NCI-H1436 (cell line): ENCODE data around the gene RESP18.
"Not testable (repeated sequence)": the region's sequence is repeated elsewhere in the genome, so short reads cannot be mapped to it uniquely, and the experiment has no call there.

Source experiments
- DNase-seq: peaks from one replicate; lab custom pipeline; 2025; lab: John Stamatoyannopoulos, UW

RESP18 gene

GRCh38 chr2:219291394-219291793, 41.1 kb downstream of the RESP18 start:
- no peak for DNase-seq

- no peak for DNase-seq
Observed at GRCh38 chr2:219290381-219291171, 42.0 kb downstream of the RESP18 start.

DNA sequence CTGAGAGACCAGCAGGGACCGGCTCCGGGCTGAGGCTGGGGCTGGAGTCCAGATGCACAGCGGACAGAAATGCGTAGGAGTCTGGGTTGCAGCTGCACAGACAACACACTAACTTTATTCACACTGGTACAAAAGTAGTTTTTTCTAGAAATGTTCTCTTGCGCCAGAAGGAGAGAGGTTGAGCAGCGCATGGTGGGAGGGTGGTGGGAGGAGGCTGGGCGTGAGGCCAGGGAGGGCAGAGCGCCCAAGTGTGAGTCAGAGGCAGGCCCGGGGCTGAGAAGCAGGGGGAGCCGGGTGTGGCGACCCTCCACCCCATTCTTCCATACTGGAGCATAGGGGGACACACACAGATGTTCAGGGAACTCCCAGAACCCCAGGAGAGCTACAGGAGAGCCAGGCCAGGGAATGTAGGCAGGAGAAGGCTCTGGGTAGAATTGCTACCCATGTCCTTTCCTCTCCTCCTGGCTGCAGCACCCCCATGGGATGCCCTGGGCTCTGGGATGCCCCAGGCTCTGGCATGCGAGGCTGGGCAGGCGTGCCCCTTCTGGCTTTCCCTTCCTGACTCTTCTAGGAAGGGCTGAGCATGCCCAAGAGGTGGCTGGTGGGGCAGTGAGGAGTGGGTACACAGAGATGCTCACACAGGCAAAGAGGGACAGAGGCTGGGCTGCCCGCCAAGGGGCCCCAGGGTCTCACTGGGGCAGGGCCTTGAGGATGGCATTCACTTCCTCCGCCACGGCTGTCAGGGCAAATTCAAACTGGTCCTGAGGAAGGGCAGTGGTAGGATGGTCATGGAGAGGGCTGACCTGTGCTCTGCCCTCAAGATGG, 42.8 kb downstream of the RESP18 start:
- no peak for DNase-seq

DNA sequence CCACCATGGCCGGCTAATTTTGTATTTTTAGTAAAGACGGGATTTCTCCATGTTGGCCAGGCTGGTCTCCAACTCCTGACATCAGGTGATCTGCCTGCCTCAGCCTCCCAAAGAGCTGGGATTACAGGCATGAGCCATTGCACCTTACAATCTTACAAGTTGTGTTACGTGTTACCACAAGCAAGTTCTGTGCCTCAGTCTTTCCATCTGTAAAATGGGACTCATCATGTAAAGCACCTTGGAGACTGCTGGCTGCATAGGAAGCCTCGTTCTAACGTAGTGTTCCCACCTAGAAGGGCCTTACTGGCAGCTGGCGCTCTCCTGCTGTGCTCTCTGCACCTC, 43.4 kb downstream of the RESP18 start:
- no peak for DNase-seq

- DNase-seq, result no peak
Observed at GRCh38 chr2:219287580-219288265, 44.8 kb downstream of the RESP18 start.

DNA sequence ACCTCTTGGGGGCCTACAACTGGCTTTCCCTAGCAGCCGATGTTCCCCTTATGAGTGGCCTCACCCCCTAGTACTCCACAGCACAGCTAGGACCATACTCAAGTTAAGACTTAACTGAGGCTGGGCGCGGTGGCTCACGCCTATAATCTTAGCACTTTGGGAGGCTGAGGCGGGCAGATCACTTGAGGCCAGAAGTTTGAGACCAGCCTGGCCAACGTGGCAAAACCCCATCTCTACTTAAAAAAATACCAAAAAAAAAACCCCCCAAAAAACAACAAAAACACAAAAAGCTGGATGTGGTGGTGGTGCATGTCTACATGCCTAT, 45.5 kb downstream of the RESP18 start:
- not testable (repeated sequence) for DNase-seq

DNA sequence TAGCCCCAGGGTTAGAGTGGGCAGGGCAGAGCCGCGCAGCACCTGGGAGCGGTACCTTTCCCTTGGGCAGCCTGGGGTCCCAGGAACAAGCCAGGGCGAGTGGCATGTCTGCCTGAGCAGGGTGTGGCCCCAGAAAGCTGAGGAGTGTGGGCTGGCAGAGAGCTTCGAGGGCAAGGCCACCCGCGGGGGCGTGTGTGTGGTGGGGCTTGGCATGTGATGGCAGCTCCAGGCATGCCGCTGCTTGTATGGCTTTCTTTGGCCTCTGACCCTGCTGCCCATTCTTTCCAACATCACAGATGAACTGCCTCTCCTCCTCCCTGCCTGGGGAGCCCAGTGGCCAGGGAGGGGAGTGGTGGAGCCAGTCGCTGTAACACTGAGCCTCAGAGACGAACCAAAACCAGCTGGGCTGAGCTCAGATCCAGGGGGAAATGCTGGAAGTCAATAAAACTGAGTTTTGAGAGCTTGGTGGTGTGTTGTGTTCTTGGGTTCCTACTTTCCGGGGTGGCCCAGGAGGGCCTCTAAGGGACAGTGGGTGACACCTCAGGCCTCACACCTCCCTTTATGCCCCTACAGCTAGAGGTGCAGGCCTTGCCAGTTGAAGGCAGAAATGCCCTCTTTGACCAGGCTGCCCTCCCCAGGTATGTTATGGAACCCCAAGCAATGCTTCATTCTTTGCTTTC, 46.0 kb downstream of the RESP18 start:
- no peak for DNase-seq

- DNase-seq, result no peak
Observed at GRCh38 chr2:219285894-219286425, 46.6 kb downstream of the RESP18 start.

DNA sequence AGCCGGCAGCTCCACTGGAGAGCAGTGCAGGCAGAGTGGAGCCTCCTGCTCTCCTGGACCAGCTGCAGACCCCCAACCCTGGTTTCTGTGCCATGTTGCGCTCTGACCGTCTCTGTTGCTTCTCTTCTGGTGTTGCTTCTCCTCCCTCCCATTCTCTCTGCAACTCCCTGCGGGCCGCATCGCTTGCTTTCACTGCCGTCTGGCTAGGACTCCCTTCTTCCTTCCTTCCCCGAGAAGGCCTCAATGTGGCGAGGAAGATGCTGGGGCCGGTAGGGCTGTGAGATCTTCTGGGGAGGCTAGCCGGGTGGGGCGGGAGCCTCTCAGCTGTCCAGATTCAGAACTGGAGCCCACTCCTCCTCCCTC, 47.2 kb downstream of the RESP18 start:
- DNase-seq, result no peak

- DNase-seq, result no peak
Observed at GRCh38 chr2:219284501-219285372, 47.8 kb downstream of the RESP18 start.

DNA sequence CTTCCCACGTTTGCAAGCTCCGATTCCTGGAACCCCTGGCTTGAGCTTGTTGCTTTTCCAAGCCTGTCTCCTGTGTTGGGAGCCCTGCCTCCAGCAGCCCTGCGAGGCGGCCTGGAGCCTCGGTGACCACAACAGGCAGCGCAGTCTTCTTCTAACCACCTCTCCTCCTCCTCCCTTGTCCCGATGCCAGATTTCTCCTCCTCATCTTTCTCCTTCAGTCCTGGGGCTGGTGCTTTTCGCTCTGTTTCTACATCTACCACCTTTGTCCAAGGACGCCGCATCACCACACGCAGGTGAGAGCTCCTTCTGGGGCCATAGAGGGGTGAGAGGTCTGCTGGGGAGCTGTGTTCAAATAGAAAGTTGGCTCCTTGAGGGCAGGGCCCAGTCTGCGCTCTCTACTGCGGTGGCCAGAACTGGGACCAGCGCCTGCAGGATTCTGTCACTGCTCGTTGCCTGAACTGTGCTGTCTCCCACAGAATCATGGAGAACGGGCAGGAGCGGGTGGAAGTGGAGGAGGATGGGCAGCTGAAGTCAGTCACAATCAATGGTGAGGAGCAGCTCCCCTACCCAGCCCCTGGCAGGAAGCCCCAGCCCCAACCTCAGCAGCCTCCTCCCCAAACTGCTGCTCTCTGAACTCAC, 49.5 kb downstream of the RESP18 start:
- DNase-seq, result no peak

DNA sequence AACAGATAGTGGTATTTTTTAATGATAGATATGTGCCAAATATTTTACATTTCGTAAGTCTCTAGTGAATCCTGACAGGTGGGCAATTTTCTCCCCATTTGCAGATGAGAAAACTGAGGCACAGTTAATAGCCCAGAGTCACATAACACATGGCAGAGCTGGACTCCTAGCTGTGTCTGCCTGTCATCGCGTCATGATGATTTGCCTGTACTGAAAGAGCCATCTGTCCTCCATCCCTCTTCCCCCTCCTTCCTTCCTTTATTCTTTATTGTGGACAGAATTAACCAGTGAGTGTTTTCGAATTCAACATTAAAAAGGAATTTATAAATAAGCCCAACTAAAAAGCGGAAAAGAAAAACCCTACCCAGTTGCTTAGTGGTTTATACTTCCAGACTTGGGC, 50.2 kb downstream of the RESP18 start:
- DNase-seq, result no peak

DNA sequence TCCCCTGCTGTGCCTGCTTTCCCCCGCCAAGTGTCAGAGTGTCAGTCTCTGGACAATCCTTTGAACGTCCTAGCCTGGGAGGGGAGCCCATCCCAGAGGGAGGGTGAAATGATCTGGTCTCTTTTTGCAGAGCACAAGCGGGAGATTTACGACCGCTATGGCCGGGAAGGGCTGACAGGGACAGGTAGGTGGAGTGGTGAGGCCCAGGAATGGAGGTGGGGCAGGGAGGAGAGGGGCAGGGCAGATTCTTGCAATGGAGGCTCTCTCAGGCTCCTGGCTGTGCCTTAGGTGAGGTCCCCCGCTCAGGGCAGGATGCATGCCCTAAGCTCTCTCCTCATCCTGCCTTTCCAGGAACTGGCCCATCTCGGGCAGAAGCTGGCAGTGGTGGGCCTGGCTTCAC, 51.0 kb downstream of the RESP18 start:
- no peak for DNase-seq

- DNase-seq, result no peak
Observed at GRCh38 chr2:219280651-219281050, 51.9 kb downstream of the RESP18 start.

DNA sequence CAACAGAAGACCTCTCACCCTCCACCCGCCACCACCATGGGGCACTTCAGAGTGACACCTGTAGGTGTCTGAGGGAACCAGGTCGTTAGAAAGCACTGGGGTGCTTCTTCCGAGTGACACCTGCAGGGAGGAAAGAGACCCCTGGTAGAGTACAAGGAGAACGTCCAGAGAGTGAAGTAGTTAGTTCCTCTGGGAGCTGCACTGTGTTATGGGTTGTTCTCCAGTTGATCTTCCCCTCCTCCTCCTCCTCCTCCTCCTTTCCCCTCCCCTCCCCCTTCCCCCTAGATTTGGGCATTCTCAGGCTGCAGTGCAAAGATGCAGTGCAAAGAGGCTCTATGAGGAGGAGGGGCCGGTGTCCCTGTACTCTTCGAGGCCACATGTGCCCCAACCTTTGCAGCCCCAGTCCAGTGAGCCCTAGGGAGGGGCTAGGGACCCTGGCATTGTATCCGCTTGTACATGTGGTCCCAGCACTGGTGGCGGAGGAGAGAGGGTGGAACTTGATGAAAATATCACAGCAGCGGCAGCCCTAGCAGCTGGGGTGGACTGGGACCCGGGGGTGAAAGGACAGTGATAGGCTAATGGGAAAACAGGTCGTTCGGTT, 52.5 kb downstream of the RESP18 start:
- no peak for DNase-seq

DNA sequence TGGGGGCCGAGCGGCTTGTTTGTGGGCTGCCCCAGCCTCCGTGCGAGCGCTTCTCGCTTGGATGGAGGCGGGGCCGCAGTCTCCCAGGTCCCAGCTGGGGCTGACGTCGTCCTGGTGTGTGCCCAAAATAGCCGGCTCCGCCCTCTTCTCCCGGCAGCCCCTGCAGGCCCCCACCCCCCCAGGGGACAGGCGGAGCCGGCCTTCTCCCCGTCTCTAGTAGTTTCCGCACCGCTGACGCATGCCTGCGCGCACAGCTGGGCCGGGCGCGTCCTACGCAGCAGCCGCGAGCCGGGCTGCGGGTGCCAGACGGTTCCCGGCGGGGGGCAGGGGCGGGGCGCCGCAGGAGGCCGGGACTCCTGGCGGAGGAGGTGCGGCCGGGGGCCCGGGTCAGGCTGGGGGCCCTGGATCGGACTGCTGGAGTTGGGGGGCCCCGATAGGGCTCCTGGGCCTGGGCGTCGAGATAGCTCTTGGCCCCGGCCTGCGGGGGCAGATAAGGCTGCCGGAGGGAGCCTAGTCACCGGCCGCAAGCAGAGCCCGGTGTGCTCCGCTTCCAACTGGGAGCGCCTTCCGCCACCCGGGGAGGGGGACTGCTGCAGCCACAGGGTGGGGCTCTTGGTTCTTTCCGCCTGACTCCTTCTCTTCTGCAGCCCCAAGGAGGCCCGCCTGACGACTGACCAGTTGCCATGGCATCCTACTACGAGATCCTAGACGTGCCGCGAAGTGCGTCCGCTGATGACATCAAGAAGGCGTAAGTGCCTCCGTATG, 53.2 kb downstream of the RESP18 start, which contains the start of gene DNAJB2:
DNAJB2 (plus strand) TSS at position 216 of the 765 bp plus-strand sequence; CDS start at position 684, 468 bp downstream.
- DNase-seq, result peak; percentile 97

DNA sequence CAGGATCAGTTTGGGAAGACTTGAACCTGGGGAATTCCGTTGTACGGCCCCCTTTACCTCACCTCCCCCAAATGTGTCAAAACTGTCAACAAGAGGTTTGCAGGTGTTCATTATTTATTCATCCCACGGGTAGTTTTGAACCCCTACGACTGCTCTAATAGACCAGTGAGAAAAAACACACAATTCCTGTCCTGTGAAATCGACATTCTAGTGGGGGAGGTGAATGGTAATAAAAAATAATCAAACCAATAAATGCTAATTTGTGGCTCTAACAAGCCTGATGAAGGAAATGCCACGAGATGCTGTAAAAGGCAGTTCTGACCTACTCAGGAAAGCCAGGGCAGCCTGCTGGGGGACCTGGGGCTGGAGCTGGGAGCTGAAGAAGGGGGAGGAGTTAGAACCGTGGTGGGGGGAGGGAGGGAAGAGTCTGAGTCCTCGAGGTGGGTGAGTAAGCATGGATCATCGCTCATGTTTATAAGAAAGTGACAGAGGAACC, 53.8 kb downstream of the RESP18 start:
- DNase-seq, result no peak

- peak; percentile 60 for DNase-seq
Observed at GRCh38 chr2:219277703-219278654, 54.6 kb downstream of the RESP18 start.
